WTC11 (cell line): ENCODE results near the gene CACNA2D3.

Source experiments
- ESRRA ChIP-seq: sonication (generic); formaldehyde crosslinking; IDR thresholded peaks from 2 replicates; pipeline ENCODE4 v1.8.1; 2022; ENCODE audit warnings: mild to moderate bottlenecking, missing genetic modification reagents, borderline replicate concordance
- NR3C1 ChIP-seq: sonication (generic); formaldehyde crosslinking; conservative IDR thresholded peaks from 2 replicates; pipeline ENCODE4 v1.8.1; 2023; ENCODE audit warnings: low read depth, mild to moderate bottlenecking, missing genetic modification reagents
- TF ChIP-seq, protein P1 (sequence below): fragments of 200-600 bp; IDR thresholded peaks from 2 replicates; pipeline ENCODE4 v1.8.0; 2022; ENCODE audit warnings: antibody characterized with exemption

DNA sequence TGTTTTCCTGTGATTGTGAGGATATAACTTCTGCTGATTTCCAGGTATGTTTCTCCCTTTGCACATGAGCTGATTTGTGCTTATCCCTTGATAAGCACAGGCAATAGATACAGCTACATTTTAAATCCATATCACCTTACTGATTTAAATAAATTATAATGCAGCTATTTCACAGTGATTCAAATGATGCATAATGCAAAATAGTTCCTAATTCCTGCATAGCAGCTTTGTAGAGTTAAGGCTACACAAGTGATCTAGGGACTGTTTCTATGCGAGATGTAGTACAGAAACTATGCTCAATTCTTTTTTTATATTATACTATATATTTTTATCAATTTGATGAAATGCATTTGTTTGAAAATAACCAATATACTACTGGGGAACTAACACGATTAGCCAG is 471.3 kb downstream of the CACNA2D3 start:
- TF ChIP-seq ESRRA (CRISPR knock-in tag) (no peak), NR3C1 (CRISPR knock-in tag) (no peak)
- TF ChIP-seq, protein P1, sequence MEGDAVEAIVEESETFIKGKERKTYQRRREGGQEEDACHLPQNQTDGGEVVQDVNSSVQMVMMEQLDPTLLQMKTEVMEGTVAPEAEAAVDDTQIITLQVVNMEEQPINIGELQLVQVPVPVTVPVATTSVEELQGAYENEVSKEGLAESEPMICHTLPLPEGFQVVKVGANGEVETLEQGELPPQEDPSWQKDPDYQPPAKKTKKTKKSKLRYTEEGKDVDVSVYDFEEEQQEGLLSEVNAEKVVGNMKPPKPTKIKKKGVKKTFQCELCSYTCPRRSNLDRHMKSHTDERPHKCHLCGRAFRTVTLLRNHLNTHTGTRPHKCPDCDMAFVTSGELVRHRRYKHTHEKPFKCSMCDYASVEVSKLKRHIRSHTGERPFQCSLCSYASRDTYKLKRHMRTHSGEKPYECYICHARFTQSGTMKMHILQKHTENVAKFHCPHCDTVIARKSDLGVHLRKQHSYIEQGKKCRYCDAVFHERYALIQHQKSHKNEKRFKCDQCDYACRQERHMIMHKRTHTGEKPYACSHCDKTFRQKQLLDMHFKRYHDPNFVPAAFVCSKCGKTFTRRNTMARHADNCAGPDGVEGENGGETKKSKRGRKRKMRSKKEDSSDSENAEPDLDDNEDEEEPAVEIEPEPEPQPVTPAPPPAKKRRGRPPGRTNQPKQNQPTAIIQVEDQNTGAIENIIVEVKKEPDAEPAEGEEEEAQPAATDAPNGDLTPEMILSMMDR = no peak
